ENCODE results near the gene RXRG. TPM values are rescaled to one million over a fixed set of nuclear protein-coding genes. Genes with fewer than 3 reads are reported as not detected.
"Not testable (repeated sequence)": the region's sequence is repeated elsewhere in the genome, so short reads cannot be mapped to it uniquely, and the experiment has no call there.

Gene RXRG
- total and polyA plus RNA-seq, 2 donors (not counting 1 experiment from before 2014, with no cell fraction given), result not detected

DNA sequence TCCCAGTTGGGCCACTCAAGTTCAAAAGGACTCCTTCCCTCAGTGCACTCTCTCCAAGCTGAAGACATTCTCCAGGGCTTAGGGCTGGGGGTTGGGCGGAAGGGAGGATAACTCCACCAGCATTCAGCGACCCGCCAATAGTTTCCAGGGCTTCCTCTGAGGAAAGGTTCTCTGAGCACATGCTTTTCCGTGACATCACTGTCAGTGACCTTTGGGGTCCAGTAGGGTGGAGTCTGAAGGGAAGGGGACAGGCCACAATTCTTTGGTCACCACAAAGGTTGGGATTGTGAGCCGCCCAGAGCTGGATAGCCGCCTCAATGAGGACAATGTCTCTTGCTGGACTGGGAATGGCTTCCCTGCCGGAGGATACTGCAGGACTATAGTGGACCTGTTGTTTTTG, 22.8 kb upstream of the RXRG start:
- Histone ChIP-seq H3K79me2 (ENCODE audit: control insufficient read depth, insufficient read depth, low read length) (no peaks in the 10 kb centered on the region), H3K9me3 (ENCODE audit: control extremely low read depth in 1 of 3, control insufficient read depth in 2 of 3, insufficient read depth in 1 of 3, low read length in 2 of 3) (no peaks in the 10 kb centered on the region), H3K27ac (ENCODE audit: low read length in 2 of 2) (no peak overlapping the region), H3K4me1 (ENCODE audit: control insufficient read depth in 2 of 2, insufficient read depth in 2 of 2, low read length in 2 of 2) (no peaks in the 10 kb centered on the region), H3K4me2 (replicated peaks; ENCODE audit: low read depth, low read length, poor library complexity, severe bottlenecking) (no peak overlapping the region), H4K20me1 (ENCODE audit: control insufficient read depth, insufficient read depth, low read length, poor library complexity, severe bottlenecking) (no peaks in the 10 kb centered on the region), H3K36me3 (replicated peaks in 1 of 2; ENCODE audit: control extremely low read depth in 1 of 2, control insufficient read depth in 1 of 2, extremely low read depth in 1 of 2, insufficient read depth in 2 of 2, low read length in 1 of 2) (no peaks in the 10 kb centered on the region), H3K9ac (ENCODE audit: low read length) (no peak overlapping the region), H3K4me3 (ENCODE audit: control extremely low read depth in 1 of 5, extremely low read depth in 1 of 5, insufficient read depth in 1 of 5, low read depth in 2 of 5, low read length in 4 of 5) (no peak overlapping the region), H3K27me3 (replicated peaks in 1 of 4; ENCODE audit: control extremely low read depth in 1 of 4, control insufficient read depth in 3 of 4, insufficient read depth in 4 of 4, low read length in 3 of 4) (peaks cover 0 to 15% (median 7%) of the 10 kb centered on the region in 4 experiments), H2AFZ (ENCODE audit: insufficient read depth, low read depth, low read length, poor library complexity, severe bottlenecking) (no peak overlapping the region)
- POLR2A ChIA-PET, result no interaction called here
- CTCF ChIA-PET, result no interaction called here
- intact Hi-C loops (cut with micrococcal nuclease), result no loop called here
- Mint-ChIP-seq H3K9me3 (ENCODE audit: insufficient read depth) (no peaks in the 10 kb centered on the region), H3K4me1 (no peaks in the 10 kb centered on the region), H3K27me3 (peaks cover 43% of the 10 kb centered on the region), H3K4me3 (no peak overlapping the region), H3K27ac (no peak overlapping the region)
- no peak for TF ChIP-seq EZH2 (IDR thresholded peaks at IDR 0.05; ENCODE audit: borderline replicate concordance, insufficient read depth, low read depth, low read length, poor library complexity, severe bottlenecking)
- TF ChIP-seq, protein P1, sequence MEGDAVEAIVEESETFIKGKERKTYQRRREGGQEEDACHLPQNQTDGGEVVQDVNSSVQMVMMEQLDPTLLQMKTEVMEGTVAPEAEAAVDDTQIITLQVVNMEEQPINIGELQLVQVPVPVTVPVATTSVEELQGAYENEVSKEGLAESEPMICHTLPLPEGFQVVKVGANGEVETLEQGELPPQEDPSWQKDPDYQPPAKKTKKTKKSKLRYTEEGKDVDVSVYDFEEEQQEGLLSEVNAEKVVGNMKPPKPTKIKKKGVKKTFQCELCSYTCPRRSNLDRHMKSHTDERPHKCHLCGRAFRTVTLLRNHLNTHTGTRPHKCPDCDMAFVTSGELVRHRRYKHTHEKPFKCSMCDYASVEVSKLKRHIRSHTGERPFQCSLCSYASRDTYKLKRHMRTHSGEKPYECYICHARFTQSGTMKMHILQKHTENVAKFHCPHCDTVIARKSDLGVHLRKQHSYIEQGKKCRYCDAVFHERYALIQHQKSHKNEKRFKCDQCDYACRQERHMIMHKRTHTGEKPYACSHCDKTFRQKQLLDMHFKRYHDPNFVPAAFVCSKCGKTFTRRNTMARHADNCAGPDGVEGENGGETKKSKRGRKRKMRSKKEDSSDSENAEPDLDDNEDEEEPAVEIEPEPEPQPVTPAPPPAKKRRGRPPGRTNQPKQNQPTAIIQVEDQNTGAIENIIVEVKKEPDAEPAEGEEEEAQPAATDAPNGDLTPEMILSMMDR (IDR thresholded peaks at IDR 0.05), result no peak
- 89% methylated on average over 6 of the region's 7 CpGs for WGBS (ENCODE audit: insufficient coverage)
- ATAC-seq (ENCODE audit: low read depth) (no peak), DNase-seq (no peak)

DNA sequence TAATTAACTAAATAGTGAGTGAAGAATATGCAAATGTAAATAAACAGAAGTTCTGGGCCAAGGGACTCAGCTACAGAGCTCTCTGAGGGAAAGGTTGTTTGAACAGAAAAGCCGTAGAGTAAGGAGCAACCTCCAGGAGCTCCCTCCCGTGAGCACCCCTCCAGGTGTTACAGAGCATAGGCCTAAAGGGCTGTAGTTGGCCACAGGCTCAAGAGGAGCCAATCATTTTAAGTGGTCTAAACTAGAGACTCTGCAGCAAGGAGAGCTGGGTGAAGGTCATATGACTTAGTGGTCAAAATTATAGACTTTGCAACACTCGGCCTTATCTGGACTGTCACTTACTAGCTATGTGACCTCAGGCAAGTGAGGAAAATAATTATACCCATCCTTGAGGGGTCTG, 19.1 kb upstream of the RXRG start:
- H3K27me3 Mint-ChIP-seq, result peaks cover 36% of the 10 kb centered on the region
- POLR2A ChIA-PET, result no interaction called here
- 100% methylated on average over 3 of the region's 3 CpGs for WGBS (ENCODE audit: insufficient coverage)

DNA sequence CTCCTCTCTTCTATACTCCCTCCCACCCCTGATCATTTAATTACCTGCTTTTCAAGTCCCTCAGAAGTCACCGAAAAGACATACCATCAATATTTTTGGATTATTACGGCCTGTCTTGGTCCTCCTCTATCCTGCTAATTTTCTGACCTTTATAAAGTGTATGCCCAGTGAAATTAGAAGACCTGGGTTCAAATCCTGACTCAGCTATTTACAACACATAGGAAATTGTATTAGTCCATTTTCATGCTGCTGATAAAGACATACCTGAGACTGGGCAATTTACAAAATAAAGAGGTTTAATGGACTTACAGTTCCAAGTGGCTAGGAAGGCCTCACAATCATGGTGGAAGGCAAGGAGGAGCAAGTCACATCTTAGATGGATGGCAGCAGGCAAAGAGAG, 14.8 kb upstream of the RXRG start:
- intact Hi-C loops (cut with micrococcal nuclease); H3K4me1 Mint-ChIP-seq; H3K79me2 ChIP-seq (ENCODE audit: control insufficient read depth, insufficient read depth, low read length); H3K9me3 Mint-ChIP-seq (ENCODE audit: insufficient read depth); H3K4me2 ChIP-seq (replicated peaks; ENCODE audit: low read depth, low read length, poor library complexity, severe bottlenecking); H3K4me1 ChIP-seq (ENCODE audit: control insufficient read depth in 2 of 2, insufficient read depth in 2 of 2, low read length in 2 of 2); H3K4me3 Mint-ChIP-seq; H3K9ac ChIP-seq (ENCODE audit: low read length); H3K36me3 ChIP-seq (replicated peaks in 1 of 2; ENCODE audit: control extremely low read depth in 1 of 2, control insufficient read depth in 1 of 2, extremely low read depth in 1 of 2, insufficient read depth in 2 of 2, low read length in 1 of 2); H3K27ac ChIP-seq (ENCODE audit: low read length in 2 of 2); POLR2A ChIA-PET; H3K4me3 ChIP-seq (ENCODE audit: control extremely low read depth in 1 of 5, extremely low read depth in 1 of 5, insufficient read depth in 1 of 5, low read depth in 2 of 5, low read length in 4 of 5); H3K27me3 ChIP-seq (replicated peaks in 1 of 4; ENCODE audit: control extremely low read depth in 1 of 4, control insufficient read depth in 3 of 4, insufficient read depth in 4 of 4, low read length in 3 of 4); H3K27ac Mint-ChIP-seq; ATAC-seq (ENCODE audit: low read depth); CTCF ChIA-PET; H2AFZ ChIP-seq (ENCODE audit: insufficient read depth, low read depth, low read length, poor library complexity, severe bottlenecking); H3K9me3 ChIP-seq (ENCODE audit: control extremely low read depth in 1 of 3, control insufficient read depth in 2 of 3, insufficient read depth in 1 of 3, low read length in 2 of 3); H4K20me1 ChIP-seq (ENCODE audit: control insufficient read depth, insufficient read depth, low read length, poor library complexity, severe bottlenecking); DNase-seq: not testable (repeated sequence)
- WGBS (ENCODE audit: insufficient coverage), result 100% methylated on average over 1 of the region's 2 CpGs
- peaks cover 30% of the 10 kb centered on the region for H3K27me3 Mint-ChIP-seq

More for the DNA sequence above, 19.1 kb upstream of the RXRG start:
- H3K27ac ChIP-seq (ENCODE audit: low read length in 2 of 2), result no peak overlapping the region
- H3K79me2 ChIP-seq (ENCODE audit: control insufficient read depth, insufficient read depth, low read length), result no peaks in the 10 kb centered on the region
- no peaks in the 10 kb centered on the region for H4K20me1 ChIP-seq (ENCODE audit: control insufficient read depth, insufficient read depth, low read length, poor library complexity, severe bottlenecking)
- no peak for TF ChIP-seq EZH2 (IDR thresholded peaks at IDR 0.05; ENCODE audit: borderline replicate concordance, insufficient read depth, low read depth, low read length, poor library complexity, severe bottlenecking)
- TF ChIP-seq, protein P1 (IDR thresholded peaks at IDR 0.05), result no peak
- H3K9me3 ChIP-seq (ENCODE audit: control extremely low read depth in 1 of 3, control insufficient read depth in 2 of 3, insufficient read depth in 1 of 3, low read length in 2 of 3), result no peaks in the 10 kb centered on the region
- no peak overlapping the region for H3K4me2 ChIP-seq (replicated peaks; ENCODE audit: low read depth, low read length, poor library complexity, severe bottlenecking)
- DNase-seq, result no peak
- Mint-ChIP-seq H3K9me3 (ENCODE audit: insufficient read depth) (no peaks in the 10 kb centered on the region), H3K4me3 (no peak overlapping the region), H3K27ac (no peak overlapping the region), H3K4me1 (no peaks in the 10 kb centered on the region)
- no peak overlapping the region for H3K9ac ChIP-seq (ENCODE audit: low read length)
- CTCF ChIA-PET, result no interaction called here
- H3K36me3 ChIP-seq (replicated peaks in 1 of 2; ENCODE audit: control extremely low read depth in 1 of 2, control insufficient read depth in 1 of 2, extremely low read depth in 1 of 2, insufficient read depth in 2 of 2, low read length in 1 of 2), result no peaks in the 10 kb centered on the region
- no peak overlapping the region for H2AFZ ChIP-seq (ENCODE audit: insufficient read depth, low read depth, low read length, poor library complexity, severe bottlenecking)
- H3K4me3 ChIP-seq (ENCODE audit: control extremely low read depth in 1 of 5, extremely low read depth in 1 of 5, insufficient read depth in 1 of 5, low read depth in 2 of 5, low read length in 4 of 5), result no peak overlapping the region
- no peak for ATAC-seq (ENCODE audit: low read depth)
- intact Hi-C loops (cut with micrococcal nuclease), result no loop called here
- H3K4me1 ChIP-seq (ENCODE audit: control insufficient read depth in 2 of 2, insufficient read depth in 2 of 2, low read length in 2 of 2), result no peaks in the 10 kb centered on the region
- peaks cover 0 to 21% (median 7%) of the 10 kb centered on the region in 4 experiments for H3K27me3 ChIP-seq (replicated peaks in 1 of 4; ENCODE audit: control extremely low read depth in 1 of 4, control insufficient read depth in 3 of 4, insufficient read depth in 4 of 4, low read length in 3 of 4)

All from B cell (primary cell).